ENCODE data around the gene TRIM46.

- TF ChIP-seq POLR2AphosphoS5 (IDR thresholded peaks at IDR 0.05; ENCODE audit: low read depth, low read length) (no peak), EZH2 (IDR thresholded peaks at IDR 0.05) (no peak), CTCF (IDR thresholded peaks at IDR 0.05 in 2 of 3, conservative IDR thresholded peaks at IDR 0.05 in 1 of 3; ENCODE audit: borderline replicate concordance in 1 of 3, insufficient read depth in 1 of 3, low read depth in 2 of 3, low read length in 2 of 3) (no peak), SIN3A (IDR thresholded peaks at IDR 0.05; ENCODE audit: low read depth) (no peak), CBX3 (IDR thresholded peaks at IDR 0.05; ENCODE audit: low read depth) (no peak), MAX (IDR thresholded peaks at IDR 0.05) (no peak), CEBPB (IDR thresholded peaks at IDR 0.05; ENCODE audit: low read depth) (no peak), POLR2A (IDR thresholded peaks at IDR 0.05; ENCODE audit: borderline replicate concordance, extremely low read depth, insufficient read depth, insufficient read length) (no peak)
Observed at GRCh38 chr1:155182052-155182550, 8.5 kb downstream of the TRIM46 start.
